GM21381 (cell line): Measurements from ENCODE around the gene PRSS38.

ENCODE experiments used
- ATAC-seq: cut with Tn5 transposase; IDR thresholded peaks from one replicate; pipeline ENCODE4 v1.9.1; 2021; ENCODE audit warnings: mild to moderate bottlenecking, moderate library complexity; ENCODE audit not compliant: unreplicated experiment

The PRSS38 gene

GRCh38 chr1:227894831-227895451 is 79.5 kb downstream of the PRSS38 start:
- ATAC-seq = no peak
